GM21528 (cell line): ENCODE measurements around the gene TACC2.

Source experiments
- ATAC-seq: cut with Tn5 transposase; IDR thresholded peaks from one replicate; pipeline ENCODE4 v1.9.1; 2021; ENCODE audit warnings: mild to moderate bottlenecking, moderate library complexity; ENCODE audit not compliant: unreplicated experiment, low FRiP score

The TACC2 gene

DNA sequence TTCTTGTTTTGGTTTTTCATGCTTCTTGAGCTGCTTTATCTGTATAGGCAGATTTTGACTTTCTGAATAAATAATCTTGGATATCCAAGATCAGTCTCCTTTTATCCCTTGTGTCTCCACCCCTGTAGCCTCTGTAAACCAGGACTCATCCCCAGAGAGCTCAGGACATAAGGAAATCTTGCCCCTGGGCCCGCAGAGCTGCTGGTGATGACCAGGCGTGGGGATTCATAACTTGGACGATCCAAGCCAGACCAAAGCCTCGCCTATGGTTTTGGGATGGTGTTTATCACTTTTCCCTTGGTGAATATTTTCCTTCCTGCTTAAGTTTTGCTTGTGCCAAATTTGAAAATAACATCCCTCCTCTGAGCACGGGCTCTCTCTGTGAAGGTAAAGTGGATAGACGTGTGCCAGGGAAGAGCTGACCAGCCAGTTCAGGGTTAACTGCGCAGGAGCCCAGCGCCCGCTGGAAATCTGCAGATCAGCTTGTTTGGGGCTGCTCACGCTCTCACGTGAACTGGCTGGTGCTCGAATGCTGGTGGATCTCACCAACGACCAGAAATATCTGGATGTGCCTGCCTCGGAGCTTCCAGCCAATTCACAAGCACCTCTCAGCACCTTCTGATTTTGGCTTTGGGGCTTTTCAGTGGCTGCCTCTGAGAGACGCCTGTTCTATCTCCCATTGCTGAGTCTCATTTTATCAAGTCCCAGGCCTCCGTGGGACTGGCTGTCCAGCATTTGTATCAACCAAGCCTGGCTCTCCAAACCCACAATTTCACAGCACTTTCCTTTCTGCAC lies 150.1 kb downstream of the TACC2 start:
- ATAC-seq: no peak

DNA sequence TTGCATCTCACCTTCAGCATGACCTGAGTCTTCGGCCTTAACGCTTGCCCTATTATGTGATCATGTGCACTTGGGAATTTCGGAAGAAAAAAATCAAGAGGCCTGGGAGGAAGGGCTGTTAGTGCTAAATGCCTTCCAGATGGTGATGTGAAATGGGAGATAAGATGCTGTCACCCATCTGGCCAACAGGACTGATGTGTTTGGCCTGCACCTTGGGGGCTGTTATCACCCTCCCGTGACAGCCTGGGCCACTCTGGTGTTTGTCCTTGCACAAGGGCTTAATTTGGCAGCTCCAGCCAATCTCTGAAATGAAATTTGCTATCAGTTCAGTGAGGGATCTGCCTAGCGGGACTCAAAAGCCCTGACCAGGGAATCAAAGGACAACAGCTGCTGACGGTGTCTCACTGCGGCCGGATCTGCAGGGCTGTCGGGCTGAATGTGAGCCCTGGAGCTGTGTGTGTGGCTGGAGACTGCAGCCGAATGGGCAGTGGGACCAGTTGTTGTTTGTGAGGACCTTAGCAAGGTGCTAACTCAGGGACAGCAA lies 150.7 kb downstream of the TACC2 start:
- ATAC-seq: no peak

DNA sequence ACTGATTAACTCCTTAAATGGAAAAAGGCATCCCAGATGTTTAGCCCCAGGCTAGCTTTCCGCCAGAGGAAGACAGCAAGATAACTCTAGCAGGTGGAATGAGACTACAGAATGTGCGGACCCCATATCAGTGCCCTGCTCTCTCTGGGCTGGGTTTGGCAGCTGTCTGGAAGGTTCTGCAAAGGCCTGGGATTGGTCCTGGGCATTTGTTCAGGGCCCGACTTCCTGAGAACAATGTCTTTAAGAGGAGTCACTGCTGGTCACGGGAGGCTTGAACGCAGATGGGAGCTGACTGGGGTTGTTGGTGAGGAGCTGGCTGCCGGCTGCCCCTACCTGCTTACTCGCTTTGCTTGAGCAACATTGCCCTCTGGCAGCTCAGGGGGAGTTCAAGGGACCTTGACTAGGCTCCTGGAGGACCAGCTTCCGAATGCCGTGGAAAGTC lies 151.5 kb downstream of the TACC2 start:
- ATAC-seq: no peak

DNA sequence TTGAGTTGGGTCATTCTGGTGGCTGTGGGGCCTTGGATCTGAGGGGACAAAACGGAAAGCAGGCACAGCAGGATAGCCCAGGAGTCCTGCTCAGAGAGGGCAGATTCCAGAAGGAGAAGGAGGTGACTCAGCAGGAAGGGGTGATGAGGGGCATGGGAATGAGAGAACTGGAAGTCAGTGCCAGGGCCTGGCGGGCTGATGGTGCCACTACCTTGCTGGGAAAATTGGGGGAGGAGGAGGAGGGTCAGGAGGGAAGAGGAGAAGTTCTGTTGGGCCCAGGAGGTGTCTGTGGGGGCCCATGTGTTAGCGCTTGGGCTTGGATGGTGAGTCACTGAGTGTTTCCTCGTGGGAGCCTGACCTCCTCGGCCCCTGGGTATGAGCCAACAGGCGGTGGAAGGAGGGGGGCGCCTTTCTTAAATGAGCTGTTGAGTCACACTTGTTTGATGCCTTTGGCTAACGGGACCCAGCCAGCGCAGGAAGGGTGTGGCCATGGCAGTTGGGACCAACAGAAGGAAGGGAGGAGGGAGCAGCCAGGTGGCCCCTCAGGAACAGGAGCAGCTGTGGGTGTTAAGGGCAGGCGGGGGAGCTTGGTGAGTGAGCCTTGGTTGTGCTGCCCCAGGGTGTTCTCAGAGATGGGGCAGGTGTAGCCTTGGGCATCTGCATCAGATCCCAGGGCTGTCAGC lies 152.1 kb downstream of the TACC2 start:
- ATAC-seq: no peak

DNA sequence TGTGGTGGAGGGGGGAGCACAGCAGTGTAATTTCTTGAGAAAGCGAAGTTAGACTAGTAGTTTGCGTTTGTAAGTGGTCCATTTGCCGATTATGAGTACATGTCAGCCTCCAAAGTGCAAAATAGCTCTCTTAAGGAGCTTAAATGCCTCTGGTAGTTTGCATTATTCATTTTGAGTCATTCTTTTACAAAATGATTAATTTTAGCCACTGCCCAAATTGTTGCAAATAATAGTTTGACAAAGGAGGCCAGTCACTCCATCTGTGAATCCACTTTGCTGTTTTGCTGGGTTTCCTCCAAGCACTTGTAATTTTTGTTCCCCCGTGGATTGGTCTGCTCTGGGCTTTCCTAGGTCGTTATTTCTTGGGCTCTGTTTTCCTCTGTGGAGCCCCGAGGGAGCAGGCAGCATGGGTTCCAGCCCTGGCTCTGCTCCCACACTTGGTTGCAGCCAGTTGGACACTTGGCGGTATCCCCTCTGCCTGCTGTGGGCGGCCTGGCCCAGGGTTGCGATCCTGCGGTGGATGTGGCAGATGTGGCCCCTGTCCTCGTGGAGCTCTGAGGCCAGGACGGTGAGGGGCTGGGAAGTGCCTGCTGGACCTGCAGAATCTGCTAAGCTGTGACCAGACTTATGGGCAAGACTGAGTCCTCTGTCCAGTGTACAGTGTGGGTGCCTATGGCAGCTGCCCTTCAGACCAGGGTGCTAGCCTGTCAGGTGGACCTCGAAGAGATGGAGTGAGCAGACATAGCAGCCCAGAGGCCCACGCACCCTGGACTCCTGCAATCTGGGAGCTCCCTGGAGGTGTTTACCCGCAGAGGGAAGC lies 153.1 kb downstream of the TACC2 start:
- no peak for ATAC-seq

DNA sequence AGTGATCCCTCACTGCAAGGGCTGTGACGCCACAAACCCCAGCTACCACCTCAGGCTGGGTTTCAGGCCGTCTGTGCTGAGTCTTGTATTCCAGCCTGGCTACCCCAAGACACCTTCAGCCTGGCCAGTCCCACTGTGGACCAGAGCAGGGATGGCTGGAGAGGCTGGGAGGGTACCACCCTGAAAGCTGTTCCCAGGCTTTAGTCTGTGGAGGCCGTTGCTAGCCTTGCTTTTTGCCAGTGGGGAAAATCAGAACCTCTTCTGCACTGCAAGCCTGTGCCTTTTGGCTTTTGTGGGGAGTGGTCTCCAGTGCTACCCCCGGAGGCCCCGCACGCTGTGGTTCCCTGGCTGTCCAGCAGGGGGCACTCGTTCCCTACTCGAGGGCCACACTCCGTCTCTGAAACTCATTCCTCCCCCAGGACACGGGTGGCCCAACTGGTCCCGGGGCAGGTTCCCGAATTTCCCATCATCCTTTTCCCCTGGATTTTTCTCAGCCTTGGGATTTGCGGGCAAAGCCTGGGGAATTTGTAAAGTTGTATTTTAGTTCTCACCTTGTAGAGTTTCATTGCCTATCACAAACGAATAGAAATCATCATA lies 153.8 kb downstream of the TACC2 start:
- no peak for ATAC-seq

DNA sequence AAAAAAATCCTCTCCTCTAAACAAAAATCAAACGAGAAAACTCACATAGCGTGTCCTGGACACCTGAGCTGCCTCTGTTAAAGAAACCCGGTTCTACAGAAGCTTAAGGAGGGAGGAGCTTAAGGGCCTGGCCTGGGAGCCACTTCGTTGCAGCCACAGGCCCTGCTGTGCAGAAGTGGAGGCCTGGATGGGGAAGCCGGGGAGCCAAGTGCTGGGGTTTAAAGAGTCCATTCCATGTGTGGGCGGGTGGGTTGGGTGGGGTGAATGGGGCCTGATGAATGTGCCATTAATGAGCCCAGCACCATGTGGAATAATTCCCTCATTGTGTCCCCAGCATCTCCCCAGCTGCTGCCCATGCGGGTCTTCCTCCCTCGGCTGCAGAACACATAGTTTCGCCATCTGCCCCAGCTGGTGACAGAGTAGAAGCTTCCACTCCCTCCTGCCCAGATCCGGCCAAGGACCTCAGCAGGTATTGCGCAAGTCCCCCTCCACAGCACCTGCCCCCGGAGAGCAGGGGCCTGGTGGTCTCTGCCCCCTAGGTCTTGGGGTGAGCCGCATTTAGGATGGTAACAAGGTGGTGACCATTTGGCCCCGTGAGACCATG lies 154.4 kb downstream of the TACC2 start:
- no peak for ATAC-seq

DNA sequence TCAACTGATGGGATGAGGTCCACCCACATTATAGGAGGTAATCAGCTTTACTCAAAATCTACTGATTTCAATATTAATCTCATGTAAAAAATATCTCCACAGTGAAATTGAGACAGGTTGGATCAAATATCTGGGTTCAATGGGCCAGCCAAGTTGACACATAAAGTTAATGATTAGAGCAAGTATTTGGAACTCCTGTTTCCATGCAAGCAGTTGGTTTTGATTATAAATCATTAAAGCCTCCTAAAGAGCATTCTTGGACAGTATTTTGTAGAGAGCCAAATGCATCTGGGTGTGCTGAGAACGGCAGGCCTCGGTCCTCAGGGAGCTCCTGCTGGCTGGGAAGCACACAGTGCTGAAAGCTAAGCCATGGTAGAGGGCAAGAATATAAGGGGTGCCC lies 155.2 kb downstream of the TACC2 start:
- no peak for ATAC-seq

DNA sequence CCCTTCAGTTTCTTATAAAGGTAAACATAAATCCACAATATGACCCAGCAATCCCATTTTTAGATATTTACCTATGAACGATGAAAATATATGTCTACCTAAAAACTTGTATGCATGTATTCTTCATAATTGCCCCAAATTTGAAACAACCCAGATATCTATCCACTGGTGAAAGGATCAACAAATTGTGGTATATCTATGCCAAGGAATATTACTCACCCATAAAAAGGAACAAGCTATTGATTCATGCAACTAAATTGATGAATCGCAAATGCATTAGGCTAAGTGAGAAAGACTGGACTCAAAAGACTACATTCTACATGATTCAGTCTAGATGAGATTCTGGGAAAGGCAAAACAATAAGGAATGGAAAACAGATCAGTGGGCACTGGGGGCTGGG lies 156.2 kb downstream of the TACC2 start:
- ATAC-seq: no peak

DNA sequence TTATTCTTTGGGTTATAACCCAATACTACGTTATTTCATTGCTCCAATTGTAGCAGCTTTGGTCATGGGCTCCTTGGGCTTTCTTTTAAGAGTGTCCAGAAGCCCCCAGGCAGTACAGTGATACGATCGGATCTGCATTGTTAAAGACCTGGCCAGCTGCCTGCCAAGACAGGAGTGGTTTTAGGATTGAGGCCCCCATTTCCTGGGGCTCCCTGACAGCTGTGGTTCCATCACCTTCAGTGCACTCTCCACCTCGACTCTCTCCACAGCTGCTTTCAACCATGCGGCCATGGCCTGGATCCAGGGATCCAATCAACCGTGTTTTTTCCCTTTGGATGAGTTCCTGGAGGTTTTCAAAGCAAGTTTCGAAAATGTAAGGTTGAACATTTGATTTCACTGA lies 158.7 kb downstream of the TACC2 start:
- ATAC-seq: no peak

DNA sequence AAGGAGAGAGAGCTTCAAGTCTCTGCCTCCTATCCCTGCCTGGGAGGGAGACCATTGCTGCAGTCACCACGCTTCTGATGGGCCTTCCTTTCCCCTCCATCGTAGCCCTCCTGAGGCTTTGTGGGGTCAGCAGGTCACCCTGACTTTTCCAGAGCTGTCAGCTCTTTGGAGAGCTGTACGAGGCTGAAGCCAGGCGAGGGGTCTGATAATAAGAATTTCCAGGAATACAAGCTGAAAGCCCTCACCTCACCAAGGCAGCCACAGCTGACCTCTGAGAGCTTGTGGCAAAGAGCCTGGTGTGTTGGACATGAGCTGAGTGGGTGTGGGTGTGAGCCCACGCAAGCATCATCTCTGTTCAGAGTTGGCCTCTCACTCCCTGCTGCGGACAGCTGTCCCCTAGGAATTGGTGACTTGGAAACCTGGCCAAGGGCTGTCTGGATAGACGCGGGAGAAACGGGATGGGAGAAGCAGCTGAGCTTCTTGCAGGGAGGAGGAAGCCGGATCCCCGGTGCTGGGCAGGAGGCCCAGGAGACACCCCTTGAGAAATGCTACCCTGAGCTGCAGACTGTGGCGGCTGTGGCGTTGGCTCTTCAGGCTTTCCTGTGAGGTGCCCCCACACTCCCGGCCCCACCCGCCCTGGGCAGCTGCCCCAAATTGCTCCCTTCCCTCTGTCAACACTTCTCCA lies 160.1 kb downstream of the TACC2 start:
- no peak for ATAC-seq

DNA sequence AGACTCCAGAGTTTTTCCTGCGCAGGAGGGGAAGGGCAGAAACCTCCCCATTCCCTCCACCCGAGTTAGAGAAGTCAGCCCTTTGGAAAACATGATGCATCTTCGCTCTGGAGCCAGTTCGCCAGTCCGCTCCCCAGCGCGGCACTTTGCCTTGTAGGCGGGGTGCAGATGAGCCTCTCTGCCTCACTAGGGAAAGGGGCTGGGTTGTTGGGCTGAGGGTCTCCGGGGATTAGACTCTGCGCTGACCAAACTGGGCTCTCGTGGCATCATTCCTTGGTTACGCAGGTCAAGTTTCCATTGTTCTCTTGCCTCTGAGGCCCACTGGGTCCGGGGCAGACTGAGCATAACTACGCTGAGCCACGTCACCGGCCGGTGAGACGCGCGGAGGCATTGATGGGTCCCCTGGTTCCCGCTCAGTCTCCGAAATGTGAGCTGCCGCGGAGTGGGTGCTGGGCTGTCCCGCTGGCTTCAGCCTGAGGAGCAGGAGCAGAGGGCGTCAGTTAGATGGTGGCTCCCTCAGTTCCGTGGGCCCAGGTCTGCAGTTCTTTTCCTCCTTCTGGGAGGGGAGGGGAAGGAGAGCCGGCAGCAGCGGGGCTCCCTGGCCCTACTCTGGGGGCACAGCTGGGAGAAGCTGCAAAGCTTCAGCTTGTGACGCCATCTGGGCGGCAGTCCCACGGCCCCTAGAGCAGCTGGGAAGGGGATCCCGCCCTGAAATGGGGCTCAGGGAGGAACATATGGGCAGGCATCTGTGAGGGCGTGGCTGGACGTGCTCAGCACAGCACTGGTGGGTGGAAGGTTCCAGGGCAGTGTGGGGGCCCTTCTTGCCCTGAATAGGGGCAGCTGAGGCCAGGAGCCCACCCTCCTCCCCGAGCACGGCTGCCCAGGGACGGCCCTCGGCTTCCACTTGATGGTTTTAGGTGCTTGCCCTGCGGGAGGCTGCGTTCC lies 160.9 kb downstream of the TACC2 start:
- ATAC-seq: no peak

DNA sequence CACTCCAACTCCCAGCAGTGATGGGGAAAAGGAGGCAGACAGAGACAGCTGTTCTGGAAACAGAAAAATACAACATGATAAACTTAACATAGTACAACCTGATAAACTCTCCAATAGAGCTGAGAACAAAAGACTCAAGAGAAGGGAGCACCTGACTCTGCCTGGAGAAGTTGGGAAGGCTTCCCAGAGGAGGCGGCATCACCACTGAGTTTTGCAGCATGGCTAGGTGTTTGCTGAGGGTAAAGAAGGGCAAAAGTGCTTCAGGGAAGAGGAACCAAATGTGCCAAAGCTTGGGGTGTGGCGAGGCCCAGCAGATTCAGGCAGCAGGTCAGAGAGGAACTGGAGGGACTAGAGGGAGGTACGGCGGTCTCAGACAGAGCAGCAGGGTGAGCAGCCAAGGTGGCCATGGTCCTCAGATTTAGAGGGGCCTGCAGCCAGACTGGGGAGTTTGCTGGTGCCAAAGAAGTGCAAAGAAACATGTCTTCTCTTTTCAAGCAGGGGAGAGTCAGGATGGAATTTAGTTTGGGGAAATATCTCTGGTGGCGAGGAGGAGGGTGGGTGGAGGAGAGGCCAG lies 162.2 kb downstream of the TACC2 start:
- ATAC-seq: no peak

DNA sequence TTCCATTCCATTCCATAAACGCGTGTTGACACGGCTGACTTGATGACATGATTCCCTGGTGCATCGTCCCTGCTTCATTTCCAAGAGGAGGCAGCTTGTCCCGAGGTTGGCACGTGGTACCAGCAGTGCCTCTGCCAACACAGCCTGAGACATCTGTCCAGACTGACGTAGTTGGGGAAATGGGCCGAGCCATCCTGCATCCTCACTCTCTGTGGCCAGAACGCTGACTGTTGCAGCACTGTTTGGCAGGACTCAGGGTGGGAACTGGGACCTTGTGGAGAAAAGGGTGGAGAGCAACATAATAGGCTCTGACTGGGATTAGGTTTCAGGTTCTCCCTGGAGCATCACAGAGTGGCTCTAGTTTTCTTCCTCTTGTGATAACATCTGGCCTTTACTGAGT lies 163.6 kb downstream of the TACC2 start:
- no peak for ATAC-seq

DNA sequence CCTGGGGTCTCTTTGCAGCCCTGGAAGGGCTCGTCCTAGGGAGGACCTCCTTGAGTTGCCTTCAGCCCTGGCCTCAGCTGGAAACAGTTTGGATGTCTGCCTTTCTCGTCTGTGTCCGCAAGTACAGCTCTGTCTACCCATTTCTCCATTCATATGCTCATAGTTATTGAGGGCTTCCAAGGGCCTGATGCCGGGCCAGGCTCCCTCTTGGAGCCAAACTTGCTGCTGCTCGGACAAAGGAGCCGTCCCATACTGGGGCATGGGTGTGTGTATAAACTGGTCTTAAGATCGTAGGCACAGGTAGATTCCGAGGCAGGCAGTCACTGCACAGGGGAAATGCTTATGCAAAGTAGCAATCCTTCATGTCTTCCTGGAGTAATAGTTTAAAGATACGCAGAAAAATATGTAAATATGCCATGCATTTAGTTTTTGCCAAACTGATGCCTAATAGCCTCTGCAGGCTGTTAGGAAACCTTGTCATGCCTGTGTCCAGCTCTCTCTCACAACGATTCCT lies 165.1 kb downstream of the TACC2 start:
- no peak for ATAC-seq

DNA sequence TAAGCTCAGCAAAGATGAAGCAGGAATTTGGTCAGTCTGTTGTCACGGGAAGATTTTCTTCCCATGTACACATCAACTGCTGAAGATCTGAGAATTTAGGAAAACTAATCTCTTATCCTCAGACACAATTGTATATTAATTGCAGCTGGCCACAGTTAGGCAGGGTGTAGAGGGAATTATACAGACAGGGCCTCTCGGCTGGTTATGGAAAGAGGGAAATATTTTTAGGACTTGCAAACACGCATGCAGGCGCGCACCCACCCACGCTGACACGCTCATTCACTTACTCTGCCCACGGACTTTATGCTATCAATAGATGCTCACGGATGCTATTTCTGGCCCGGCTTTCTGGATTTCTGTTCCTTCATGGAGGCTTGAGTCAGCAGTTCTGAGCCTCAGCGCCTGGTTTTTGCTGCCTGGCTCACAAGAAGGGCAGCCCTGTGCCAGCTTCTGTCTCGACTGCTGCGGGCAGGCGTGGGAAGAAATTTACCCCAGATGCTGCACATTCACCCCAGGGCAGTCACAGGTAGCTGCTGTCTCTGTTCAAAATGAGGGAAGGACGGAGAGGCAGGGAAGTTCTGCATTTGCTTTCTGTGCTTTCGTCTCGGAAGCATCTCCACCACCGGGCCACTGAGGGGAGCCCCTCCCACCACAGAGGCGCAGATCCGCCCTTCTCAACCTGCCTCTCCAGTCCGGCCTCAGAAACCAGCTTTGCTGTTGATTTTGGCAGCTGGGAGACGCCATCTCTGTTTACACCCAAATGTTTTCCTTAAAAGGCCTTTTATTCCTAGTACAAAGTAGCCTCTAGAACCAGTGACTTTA lies 165.8 kb downstream of the TACC2 start:
- no peak for ATAC-seq

DNA sequence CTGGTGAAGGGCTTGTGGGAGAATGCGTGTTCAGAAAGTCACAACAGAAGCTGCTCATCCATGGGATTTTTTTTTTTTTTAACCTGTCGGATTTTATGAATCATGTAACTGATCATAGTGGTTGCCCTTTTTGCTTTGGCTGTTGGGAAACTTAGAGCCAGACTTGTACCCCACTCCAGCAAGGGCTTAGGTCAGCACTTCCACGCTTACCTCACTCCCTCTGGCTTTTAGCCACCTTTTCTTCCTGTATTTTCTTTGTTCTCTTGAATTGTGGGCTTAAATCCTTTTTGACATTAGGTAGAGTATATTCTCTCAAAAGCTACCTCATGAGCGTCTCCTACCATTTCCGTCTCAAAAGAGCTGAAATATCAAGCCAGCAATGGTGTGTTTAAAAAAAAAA lies 168.5 kb downstream of the TACC2 start:
- ATAC-seq: no peak
